ENCODE results near the gene SALL1.

SALL1 gene

DNA sequence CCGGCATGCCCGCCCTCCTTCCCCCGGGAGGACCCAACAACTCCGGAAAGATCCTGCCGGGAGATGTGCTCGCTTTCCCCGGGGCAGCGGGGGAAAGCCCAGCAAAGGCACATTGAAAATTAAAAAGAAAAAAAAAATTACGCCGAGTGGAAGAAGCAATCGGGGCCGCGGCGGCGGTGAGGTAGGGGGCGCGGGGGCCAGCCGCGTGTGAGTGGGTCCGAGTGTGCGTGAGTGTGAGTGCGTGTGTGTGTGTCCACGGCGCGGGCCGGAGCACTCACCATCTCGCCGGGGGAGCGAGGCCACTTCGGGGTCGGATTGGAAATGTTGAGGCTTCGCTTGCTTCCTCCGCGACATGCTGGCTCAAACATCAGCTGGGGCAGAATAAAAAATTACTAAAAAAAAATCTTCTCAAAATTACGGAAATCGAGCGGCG, at the start of gene SALL1:
Gene SALL1, minus strand, starts transcription at position 383 of the 433 bp plus-strand sequence. Its CDS starts 29 bp downstream, at position 354.
- H3K27me3 ChIP-seq (ENCODE audit: insufficient read depth, insufficient read length): peaks cover 2% of the 10 kb centered on the region
- H3K9ac ChIP-seq (ENCODE audit: insufficient read length, low read depth): peak within 1 kb of the TSS; percentile 98
- peak within 1 kb of the TSS; percentile 93 for H3K4me3 ChIP-seq (ENCODE audit: insufficient read length, low read depth)

GRCh38 chr16:51200793-51201192, 49.7 kb upstream of the SALL1 start:
- no peak overlapping the region for H3K4me3 ChIP-seq (ENCODE audit: insufficient read length, low read depth)
- no peak for DNase-seq (ENCODE audit: low read depth, low spot score)
- peaks cover 18% of the 10 kb centered on the region for H3K9me3 ChIP-seq (ENCODE audit: insufficient read depth, low read length)
- no peak overlapping the region for H3K9ac ChIP-seq (ENCODE audit: insufficient read length, low read depth)
- no peaks in the 10 kb centered on the region for H3K4me1 ChIP-seq (ENCODE audit: insufficient read depth, insufficient read length)
- no peaks in the 10 kb centered on the region for H3K36me3 ChIP-seq (ENCODE audit: insufficient read depth, insufficient read length, low read length)
- H3K27me3 ChIP-seq (ENCODE audit: insufficient read depth, insufficient read length): no peaks in the 10 kb centered on the region
- TF ChIP-seq YY1 (IDR thresholded peaks at IDR 0.05; ENCODE audit: insufficient read depth, insufficient read length) (no peak), SUZ12 (IDR thresholded peaks at IDR 0.05; ENCODE audit: extremely low read depth, insufficient read depth, insufficient read length) (no peak), ZNF274 (IDR thresholded peaks at IDR 0.05; ENCODE audit: low read depth, low read length) (no peak)

More for the DNA sequence above, at the start of gene SALL1:
- peaks cover 3% of the 10 kb centered on the region for H3K4me1 ChIP-seq (ENCODE audit: insufficient read depth, insufficient read length)
- TF ChIP-seq YY1 (IDR thresholded peaks at IDR 0.05; ENCODE audit: insufficient read depth, insufficient read length): no peak
- no peak for TF ChIP-seq ZNF274 (IDR thresholded peaks at IDR 0.05; ENCODE audit: low read depth, low read length)
- no peak for TF ChIP-seq SUZ12 (IDR thresholded peaks at IDR 0.05; ENCODE audit: extremely low read depth, insufficient read depth, insufficient read length)
- H3K9me3 ChIP-seq (ENCODE audit: insufficient read depth, low read length): no peaks in the 10 kb centered on the region
- peaks cover 8% of the 10 kb centered on the region for H3K36me3 ChIP-seq (ENCODE audit: insufficient read depth, insufficient read length, low read length)
- no peak for DNase-seq (ENCODE audit: low read depth, low spot score)

DNA sequence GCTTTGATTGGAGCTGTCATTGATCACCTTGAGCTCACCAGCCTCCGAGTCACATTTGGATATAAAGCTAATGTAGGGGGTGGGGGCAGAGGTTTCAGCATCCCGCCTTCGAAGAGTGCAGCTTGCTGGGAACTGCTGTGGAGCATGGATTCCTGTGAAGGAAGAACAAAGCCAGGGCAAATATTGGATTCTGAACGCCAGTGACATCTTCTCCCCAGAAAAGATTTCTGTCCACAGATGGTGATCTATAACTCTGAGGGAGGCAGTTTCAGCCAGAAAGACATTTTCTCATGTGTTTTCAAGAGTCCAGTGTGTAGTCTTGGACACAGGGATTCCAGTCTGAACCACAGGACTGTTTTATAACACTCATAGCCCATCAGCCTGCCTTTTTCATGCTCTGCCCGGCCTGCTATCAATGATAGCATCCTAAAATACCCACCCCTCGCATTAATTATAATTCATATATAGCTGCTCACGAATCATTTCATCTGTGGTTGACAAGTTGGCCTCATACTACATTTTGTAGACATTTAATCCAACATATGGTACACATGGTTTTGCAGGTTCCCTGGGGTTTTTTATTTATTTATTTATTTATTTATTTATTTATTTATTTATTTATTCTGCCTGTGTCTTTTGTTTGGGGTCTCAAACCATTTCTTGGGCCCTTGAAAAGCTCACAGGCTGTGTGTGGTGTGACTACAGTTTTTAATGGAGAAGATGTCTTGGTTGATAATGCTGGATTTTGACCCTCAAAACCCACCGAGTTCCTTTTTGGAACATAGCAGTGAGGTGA, 47.1 kb upstream of the SALL1 start:
- TF ChIP-seq ZNF274 (IDR thresholded peaks at IDR 0.05; ENCODE audit: low read depth, low read length): no peak
- Histone ChIP-seq H3K9me3 (ENCODE audit: insufficient read depth, low read length) (peaks cover 18% of the 10 kb centered on the region), H3K9ac (ENCODE audit: insufficient read length, low read depth) (no peak overlapping the region), H3K4me3 (ENCODE audit: insufficient read length, low read depth) (no peak overlapping the region), H3K36me3 (ENCODE audit: insufficient read depth, insufficient read length, low read length) (no peaks in the 10 kb centered on the region), H3K4me1 (ENCODE audit: insufficient read depth, insufficient read length) (no peaks in the 10 kb centered on the region), H3K27me3 (ENCODE audit: insufficient read depth, insufficient read length) (no peaks in the 10 kb centered on the region)
- no peak for DNase-seq (ENCODE audit: low read depth, low spot score)

GRCh38 chr16:51193879-51194278, 42.8 kb upstream of the SALL1 start:
- DNase-seq (ENCODE audit: low read depth, low spot score): no peak
- Histone ChIP-seq H3K4me1 (ENCODE audit: insufficient read depth, insufficient read length) (no peaks in the 10 kb centered on the region), H3K4me3 (ENCODE audit: insufficient read length, low read depth) (no peak overlapping the region), H3K27me3 (ENCODE audit: insufficient read depth, insufficient read length) (no peaks in the 10 kb centered on the region), H3K36me3 (ENCODE audit: insufficient read depth, insufficient read length, low read length) (no peaks in the 10 kb centered on the region), H3K9me3 (ENCODE audit: insufficient read depth, low read length) (no peaks in the 10 kb centered on the region), H3K9ac (ENCODE audit: insufficient read length, low read depth) (no peak overlapping the region)
- TF ChIP-seq ZNF274 (IDR thresholded peaks at IDR 0.05; ENCODE audit: low read depth, low read length) (no peak), YY1 (IDR thresholded peaks at IDR 0.05; ENCODE audit: insufficient read depth, insufficient read length) (no peak), SUZ12 (IDR thresholded peaks at IDR 0.05; ENCODE audit: extremely low read depth, insufficient read depth, insufficient read length) (no peak)

- H3K4me3 ChIP-seq (ENCODE audit: insufficient read length, low read depth): no peak overlapping the region
- DNase-seq (ENCODE audit: low read depth, low spot score): no peak
Observed at GRCh38 chr16:51184702-51185433, 33.8 kb upstream of the SALL1 start.

DNA sequence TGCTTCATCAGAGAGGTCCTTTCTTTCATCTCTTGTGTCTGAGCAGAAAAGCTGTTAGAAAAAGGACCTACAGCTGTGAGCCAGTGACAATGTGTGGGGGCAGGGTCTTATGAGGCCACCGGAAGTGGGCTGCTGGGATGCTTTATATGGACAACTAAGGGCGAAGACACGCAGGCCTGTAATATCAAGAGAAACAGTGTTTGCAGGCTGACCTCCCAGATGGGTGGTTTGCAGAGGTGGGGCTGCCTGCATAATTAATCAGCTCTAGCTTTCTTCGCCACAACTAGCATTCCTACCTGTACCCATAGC, 30.4 kb upstream of the SALL1 start:
- peak overlapping the region; percentile 33 for H3K4me3 ChIP-seq (ENCODE audit: insufficient read length, low read depth)
- no peak overlapping the region for H3K9ac ChIP-seq (ENCODE audit: insufficient read length, low read depth)
- peaks cover 10% of the 10 kb centered on the region for H3K4me1 ChIP-seq (ENCODE audit: insufficient read depth, insufficient read length)
- no peaks in the 10 kb centered on the region for H3K9me3 ChIP-seq (ENCODE audit: insufficient read depth, low read length)
- TF ChIP-seq ZNF274 (IDR thresholded peaks at IDR 0.05; ENCODE audit: low read depth, low read length) (no peak), YY1 (IDR thresholded peaks at IDR 0.05; ENCODE audit: insufficient read depth, insufficient read length) (no peak), SUZ12 (IDR thresholded peaks at IDR 0.05; ENCODE audit: extremely low read depth, insufficient read depth, insufficient read length) (no peak)
- H3K27me3 ChIP-seq (ENCODE audit: insufficient read depth, insufficient read length): no peaks in the 10 kb centered on the region
- H3K36me3 ChIP-seq (ENCODE audit: insufficient read depth, insufficient read length, low read length): no peaks in the 10 kb centered on the region
- DNase-seq (ENCODE audit: low read depth, low spot score): peak; percentile 94

More at GRCh38 chr16:51184702-51185433, 33.8 kb upstream of the SALL1 start:
- H3K9ac ChIP-seq (ENCODE audit: insufficient read length, low read depth): no peak overlapping the region
- H3K36me3 ChIP-seq (ENCODE audit: insufficient read depth, insufficient read length, low read length): no peaks in the 10 kb centered on the region
- TF ChIP-seq YY1 (IDR thresholded peaks at IDR 0.05; ENCODE audit: insufficient read depth, insufficient read length): no peak
- TF ChIP-seq SUZ12 (IDR thresholded peaks at IDR 0.05; ENCODE audit: extremely low read depth, insufficient read depth, insufficient read length): no peak
- TF ChIP-seq ZNF274 (IDR thresholded peaks at IDR 0.05; ENCODE audit: low read depth, low read length): no peak
- H3K9me3 ChIP-seq (ENCODE audit: insufficient read depth, low read length): no peaks in the 10 kb centered on the region
- H3K4me1 ChIP-seq (ENCODE audit: insufficient read depth, insufficient read length): peaks cover 9% of the 10 kb centered on the region
- no peaks in the 10 kb centered on the region for H3K27me3 ChIP-seq (ENCODE audit: insufficient read depth, insufficient read length)

Measured in NT2/D1 (cell line).